SH-SY5Y (cell line): ENCODE measurements around the gene FAM162A.

Source experiments
- GATA2 ChIP-seq: IDR thresholded peaks from 2 replicates; pipeline ENCODE4 v1.6.1; 2011; ENCODE audit warnings: mild to moderate bottlenecking, low read depth, low read length
- GATA3 ChIP-seq: IDR thresholded peaks from 2 replicates; pipeline ENCODE4 v1.6.1; 2011; ENCODE audit warnings: low read depth, mild to moderate bottlenecking, low read length, moderate library complexity

GRCh38 chr3:122458992-122459391, 75.0 kb downstream of the FAM162A start:
- TF ChIP-seq GATA2 = no peak
- no peak for TF ChIP-seq GATA3
